Measurements from ENCODE around the gene RNASE8.

DNA sequence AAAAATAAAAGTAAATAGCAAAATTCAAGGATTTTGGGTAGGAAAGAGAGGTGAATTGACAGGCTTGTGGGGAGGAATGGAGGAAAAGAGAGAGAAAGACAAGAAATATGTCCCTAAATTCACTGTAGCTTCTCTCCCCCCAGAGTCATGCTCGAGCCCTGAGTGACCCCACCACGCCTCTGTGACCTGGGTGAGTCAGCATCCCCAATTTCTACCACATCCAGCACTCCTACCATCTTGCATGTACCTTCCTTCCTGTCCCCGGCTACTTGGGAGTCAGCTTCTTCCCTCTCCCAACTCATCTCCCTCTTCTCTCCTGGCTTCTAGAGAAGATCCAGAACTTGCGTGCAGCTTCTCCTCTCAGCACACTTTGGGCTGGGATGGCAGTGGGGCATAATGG lies 31.1 kb downstream of the RNASE8 start:
- TF ChIP-seq, protein P1, sequence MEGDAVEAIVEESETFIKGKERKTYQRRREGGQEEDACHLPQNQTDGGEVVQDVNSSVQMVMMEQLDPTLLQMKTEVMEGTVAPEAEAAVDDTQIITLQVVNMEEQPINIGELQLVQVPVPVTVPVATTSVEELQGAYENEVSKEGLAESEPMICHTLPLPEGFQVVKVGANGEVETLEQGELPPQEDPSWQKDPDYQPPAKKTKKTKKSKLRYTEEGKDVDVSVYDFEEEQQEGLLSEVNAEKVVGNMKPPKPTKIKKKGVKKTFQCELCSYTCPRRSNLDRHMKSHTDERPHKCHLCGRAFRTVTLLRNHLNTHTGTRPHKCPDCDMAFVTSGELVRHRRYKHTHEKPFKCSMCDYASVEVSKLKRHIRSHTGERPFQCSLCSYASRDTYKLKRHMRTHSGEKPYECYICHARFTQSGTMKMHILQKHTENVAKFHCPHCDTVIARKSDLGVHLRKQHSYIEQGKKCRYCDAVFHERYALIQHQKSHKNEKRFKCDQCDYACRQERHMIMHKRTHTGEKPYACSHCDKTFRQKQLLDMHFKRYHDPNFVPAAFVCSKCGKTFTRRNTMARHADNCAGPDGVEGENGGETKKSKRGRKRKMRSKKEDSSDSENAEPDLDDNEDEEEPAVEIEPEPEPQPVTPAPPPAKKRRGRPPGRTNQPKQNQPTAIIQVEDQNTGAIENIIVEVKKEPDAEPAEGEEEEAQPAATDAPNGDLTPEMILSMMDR (conservative IDR thresholded peaks at IDR 0.05; ENCODE audit: low read depth, low read length) = no peak
- TF ChIP-seq RCOR1 (IDR thresholded peaks at IDR 0.05; ENCODE audit: insufficient replicate concordance, low read length) (no peak), POLR2A (IDR thresholded peaks at IDR 0.05; ENCODE audit: low read depth, low read length) (no peak), MXI1 (IDR thresholded peaks at IDR 0.05; ENCODE audit: borderline replicate concordance, low read depth, low read length) (no peak), NFE2L2 (IDR thresholded peaks at IDR 0.05; ENCODE audit: low read depth, low read length) (no peak), SMC3 (IDR thresholded peaks at IDR 0.05; ENCODE audit: low read depth, low read length) (no peak), MAZ (IDR thresholded peaks at IDR 0.05; ENCODE audit: borderline replicate concordance, low read depth, low read length) (no peak), BHLHE40 (IDR thresholded peaks at IDR 0.05; ENCODE audit: low read depth, low read length) (no peak), CEBPB (IDR thresholded peaks at IDR 0.05; ENCODE audit: low read depth, low read length) (no peak), CHD1 (IDR thresholded peaks at IDR 0.05; ENCODE audit: low read depth, low read length) (no peak)
- TF ChIP-seq, protein P2, sequence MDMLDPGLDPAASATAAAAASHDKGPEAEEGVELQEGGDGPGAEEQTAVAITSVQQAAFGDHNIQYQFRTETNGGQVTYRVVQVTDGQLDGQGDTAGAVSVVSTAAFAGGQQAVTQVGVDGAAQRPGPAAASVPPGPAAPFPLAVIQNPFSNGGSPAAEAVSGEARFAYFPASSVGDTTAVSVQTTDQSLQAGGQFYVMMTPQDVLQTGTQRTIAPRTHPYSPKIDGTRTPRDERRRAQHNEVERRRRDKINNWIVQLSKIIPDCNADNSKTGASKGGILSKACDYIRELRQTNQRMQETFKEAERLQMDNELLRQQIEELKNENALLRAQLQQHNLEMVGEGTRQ (IDR thresholded peaks at IDR 0.05; ENCODE audit: low read depth, low read length) = no peak
